Heart left ventricle (tissue), 16 donors: ENCODE measurements around the gene GALNT14. TPM values are rescaled to one million over a fixed set of nuclear protein-coding genes. Genes with fewer than 3 reads are reported as not detected.

ENCODE experiments used
- ATAC-seq, 4 donors: fragments of 200-7000 bp; cut with Tn5 transposase; one replicate each; pipeline ENCODE4 v1.9.1; 2020 to 2022; ENCODE audit warnings: moderate library complexity in 4 of 4, mild to moderate bottlenecking in 3 of 4, moderate number of reproducible peaks in 1 of 4
- DNase-seq, 5 donors: peaks; one replicate each; pipeline ENCODE4 v3.0.0-alpha.2; 2020
- H3K27ac ChIP-seq, 12 donors: fragments of 200-600 bp; sonication (generic) in 4 of 12; one replicate each; pipeline versions ENCODE4 v1.5.0 to v1.8.0; 2016 to 2022; ENCODE audit warnings: mild to moderate bottlenecking in 2 of 12
- H3K27me3 ChIP-seq, 9 donors: fragments of 200-600 bp; sonication (generic) in 2 of 9; one replicate each; pipeline versions ENCODE4 v1.5.1 to v1.8.0; 2016 to 2022; ENCODE audit warnings: mild to moderate bottlenecking in 3 of 9
- H3K36me3 ChIP-seq, 9 donors: fragments of 200-600 bp; sonication (generic) in 2 of 9; one replicate each; pipeline versions ENCODE4 v1.5.0 to v1.8.0; 2018 to 2022; ENCODE audit warnings: mild to moderate bottlenecking in 2 of 9
- H3K4me1 ChIP-seq, 12 donors: fragments of 200-600 bp; sonication (generic) in 4 of 12; one replicate each; pipeline versions ENCODE4 v1.5.0 to v1.8.0; 2016 to 2022; ENCODE audit warnings: mild to moderate bottlenecking in 3 of 12
- H3K4me3 ChIP-seq, 12 donors: fragments of 200-600 bp; sonication (generic) in 4 of 12; one replicate each; pipeline versions ENCODE4 v1.5.0 to v1.8.0; 2017 to 2022; ENCODE audit warnings: mild to moderate bottlenecking in 9 of 12, moderate library complexity in 4 of 12
- H3K9me3 ChIP-seq, 12 donors: fragments of 200-600 bp; sonication (generic) in 4 of 12; one replicate each; pipeline versions ENCODE4 v1.5.0 to v1.8.0; 2016 to 2022; ENCODE audit warnings: mild to moderate bottlenecking in 1 of 12
- CTCF ChIP-seq, 12 donors: fragments of 200-600 bp; sonication (generic) in 4 of 12; IDR thresholded peaks; one replicate each; pipeline versions ENCODE4 v1.5.0 to v1.8.0; 2018 to 2022; ENCODE audit warnings: antibody characterized with exemption in 12 of 12, mild to moderate bottlenecking in 5 of 12
- POLR2A ChIP-seq, 2 donors: fragments of 450-650 bp; IDR thresholded peaks; one replicate each; pipeline ENCODE4 v1.6.1; 2017; ENCODE audit warnings: antibody characterized with exemption in 2 of 2, mild to moderate bottlenecking in 2 of 2, moderate library complexity in 2 of 2
- WGBS, 4 donors: extraction: QIAGEN DNeasy Blood & Tissue Kit in 2 of 4; methylation state at CpG; one replicate each; pipeline versions ENCODE4 v1.1.5 to v1.1.7; 2013 to 2018; 5-methylcytosine and 5-hydroxymethylcytosine counted together
- intact Hi-C, 10 donors: fragments of 100-400 bp; cut with DNase I; formaldehyde crosslinking; loops; one replicate each; pipeline versions ENCODE4 v1.11.1 to v1.14.2; 2022
- polyA plus RNA-seq, 2 donors: library from polyadenylated mRNA; stranded (reverse); fragments of 200-250 nt; gene quantifications; one replicate each; pipeline ENCODE4 v1.2.3, GENCODE V29; 2013
- total RNA-seq, 9 donors: library from RNA; depleted of rRNA in 2 of 9; stranded (reverse); fragments of >200 nt in 2 of 9; fragmentation: NEBNext Ultra II Directional in 3 of 9; extraction: Animal tissue kit (Norgen Biotek cat#: 25700) in 3 of 9; gene quantifications; one replicate each; pipeline versions ENCODE4 v1.1.0 to v1.2.4, GENCODE V29; 2016 to 2023
- donor health status: ischemic (EF 13 %, LVEDD 7.1; RV severe dilation, severe dysfunction).
- donor health status: healthy with polysubstance abuse.
- donor health status: DM: no; HTN: yes; CAD: no.
- donor health status: DM: no; HTN: no; CAD: no.
- donor health status: ischemic (EF 25% LVEDD 6.9; RV normal size, moderate dysfunction).
- donor health status: ischemic (EF 25% LVEDD 5.7; RV mildly dilated, moderate dysfunction).
- donor health status: healthy.
- donor health status: DM: yes; HTN: yes; CAD: no.
- donor health status: ischemic (EF 35%, LVEDD 5.7; RV mildly dilated, moderate dysfunction).
- donor health status: nonischemic (EF 11% LVEDD 7.7; RV severe dilation, severe dysfunction).
- donor health status: DM: yes; HTN: yes; CAD: no.
- donor health status: PGD.
- donor health status: ischemic (EF 29% LVEDD 5.4; RV normal size, mild dysfunction).
- donor health status: nonischemic (EF 23%, LVEDD 6.1; RV moderate dilation, normal function).

GALNT14 gene
- total and polyA plus RNA-seq, 11 donors = 0.29 to 2.4 (median 1.0) TPM; not detected in 2

DNA sequence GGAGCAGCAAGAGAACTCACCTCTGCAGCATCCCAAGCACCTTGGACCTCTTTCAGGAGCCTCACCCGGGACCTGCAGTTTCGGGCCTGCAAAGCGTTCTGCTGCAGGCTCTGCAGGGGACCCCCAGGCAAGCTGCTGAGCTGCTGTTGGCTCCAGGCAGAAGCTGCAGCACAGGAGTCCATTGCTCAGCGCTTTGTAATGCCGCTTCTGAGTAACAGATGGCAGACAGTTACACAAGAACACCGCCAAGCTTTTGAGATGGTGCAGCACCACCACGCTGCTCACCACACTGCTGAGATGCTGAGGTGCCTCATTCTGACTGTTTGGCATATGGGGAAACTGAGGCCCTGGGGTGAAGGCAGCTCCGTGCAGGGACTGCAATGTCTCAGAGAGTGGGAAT lies 1.9 kb upstream of the GALNT14 start:
- TF ChIP-seq POLR2A (IDR thresholded peaks at IDR 0.05) (no peak), CTCF (IDR thresholded peaks at IDR 0.05) (no peak)
- Histone ChIP-seq H3K4me1 (peaks cover 4 to 19% (median 14%) of the 10 kb centered on the region in 12 donors), H3K27ac (no peak overlapping the region), H3K9me3 (no peaks in the 10 kb centered on the region), H3K27me3 (peaks cover 9 to 44% (median 31%) of the 10 kb centered on the region in 9 donors), H3K36me3 (no peaks in the 10 kb centered on the region), H3K4me3 (no peak overlapping the region)
- intact Hi-C loops = no loop called here
- no peak for ATAC-seq
- no peak for DNase-seq
- 88 to 95% (median 93%) methylated on average over 7 to 8 of the region's 8 CpGs for WGBS, 4 donors

DNA sequence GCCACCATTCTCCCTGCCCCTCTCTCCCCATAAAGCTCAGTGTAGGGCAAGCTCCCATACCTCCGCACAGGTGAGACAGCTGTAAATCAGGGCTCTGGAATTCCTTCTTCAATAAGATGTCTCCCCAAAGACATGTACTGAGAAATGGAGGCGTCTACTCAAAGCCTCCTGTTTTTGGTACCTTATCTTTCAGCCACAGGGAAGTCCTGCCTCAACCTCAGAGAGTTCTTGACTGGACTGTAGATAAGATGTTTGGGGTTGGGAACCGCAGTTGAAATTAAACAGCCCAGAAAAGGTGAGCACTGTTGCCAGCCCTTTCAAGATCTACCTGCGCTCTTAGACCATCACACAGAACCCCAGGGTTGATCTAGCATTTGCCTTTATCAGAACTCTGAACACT lies 1.4 kb upstream of the GALNT14 start:
- H3K9me3 ChIP-seq = no peaks in the 10 kb centered on the region
- intact Hi-C loops = loop anchor here in 1 of 10 donors (10.0 kb wide), 1 partner anchor 195 kb away; no protein-coding TSS in a partner anchor
- ATAC-seq = no peak
- DNase-seq = no peak
- whole genome bisulfite sequencing, 4 donors = 93 to 97% (median 95%) methylated on average over 4 of the region's 4 CpGs
- H3K27me3 ChIP-seq = peaks cover 9 to 48% (median 33%) of the 10 kb centered on the region in 9 donors
- TF ChIP-seq POLR2A (IDR thresholded peaks at IDR 0.05) = no peak
- no peak for TF ChIP-seq CTCF (IDR thresholded peaks at IDR 0.05)
- no peaks in the 10 kb centered on the region for H3K36me3 ChIP-seq
- no peak overlapping the region for H3K27ac ChIP-seq
- H3K4me3 ChIP-seq = no peak overlapping the region
- H3K4me1 ChIP-seq = peaks cover 4 to 19% (median 14%) of the 10 kb centered on the region in 12 donors

GRCh38 chr2:31137211-31138036 lies 816 bp downstream of the GALNT14 start:
- peaks cover 9 to 53% (median 33%) of the 10 kb centered on the region in 9 donors for H3K27me3 ChIP-seq

More at GRCh38 chr2:31137211-31138036, 816 bp downstream of the GALNT14 start:
- no peak for TF ChIP-seq CTCF (IDR thresholded peaks at IDR 0.05)
- no peak for TF ChIP-seq POLR2A (IDR thresholded peaks at IDR 0.05)
- intact Hi-C loops = loop anchor here in 1 of 10 donors (10.0 kb wide), 1 partner anchor 197 kb away; no protein-coding TSS in a partner anchor
- Histone ChIP-seq H3K4me3 (peak overlapping the region; percentile 16 to 63 (median 56)), H3K4me1 (peaks cover 4 to 19% (median 14%) of the 10 kb centered on the region in 12 donors), H3K36me3 (no peaks in the 10 kb centered on the region), H3K27ac (no peak overlapping the region), H3K9me3 (no peaks in the 10 kb centered on the region)
- ATAC-seq = peak in 1 of 4 donors; percentile 45
- DNase-seq = no peak
- 2% methylated on average over 47 to 72 of the region's 72 CpGs for WGBS, 4 donors
